ENCODE data around the gene TTC16.

The TTC16 gene

DNA sequence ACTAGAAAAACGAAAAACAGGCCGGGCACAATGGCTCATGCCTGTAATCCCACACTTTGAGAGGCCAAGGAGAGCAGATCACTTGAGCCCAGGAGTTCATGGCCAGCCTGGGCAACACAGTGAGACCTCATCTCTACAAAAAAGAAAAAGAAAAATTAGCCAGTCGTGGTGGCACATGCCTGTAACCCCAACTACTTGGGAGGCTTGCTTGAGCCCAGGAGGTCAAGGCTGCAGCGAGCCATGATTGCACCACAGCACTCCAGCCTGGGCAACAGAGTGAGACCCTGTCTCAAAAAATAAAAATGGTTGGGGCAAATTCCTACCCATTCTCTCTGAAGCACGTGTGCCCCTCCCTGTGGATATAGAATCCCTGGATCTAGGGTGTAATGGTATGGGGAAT lies 17.5 kb upstream of the TTC16 start:
- no peak overlapping the region for H3K4me3 ChIP-seq (ENCODE audit: low read length)
- TF ChIP-seq, protein P1, sequence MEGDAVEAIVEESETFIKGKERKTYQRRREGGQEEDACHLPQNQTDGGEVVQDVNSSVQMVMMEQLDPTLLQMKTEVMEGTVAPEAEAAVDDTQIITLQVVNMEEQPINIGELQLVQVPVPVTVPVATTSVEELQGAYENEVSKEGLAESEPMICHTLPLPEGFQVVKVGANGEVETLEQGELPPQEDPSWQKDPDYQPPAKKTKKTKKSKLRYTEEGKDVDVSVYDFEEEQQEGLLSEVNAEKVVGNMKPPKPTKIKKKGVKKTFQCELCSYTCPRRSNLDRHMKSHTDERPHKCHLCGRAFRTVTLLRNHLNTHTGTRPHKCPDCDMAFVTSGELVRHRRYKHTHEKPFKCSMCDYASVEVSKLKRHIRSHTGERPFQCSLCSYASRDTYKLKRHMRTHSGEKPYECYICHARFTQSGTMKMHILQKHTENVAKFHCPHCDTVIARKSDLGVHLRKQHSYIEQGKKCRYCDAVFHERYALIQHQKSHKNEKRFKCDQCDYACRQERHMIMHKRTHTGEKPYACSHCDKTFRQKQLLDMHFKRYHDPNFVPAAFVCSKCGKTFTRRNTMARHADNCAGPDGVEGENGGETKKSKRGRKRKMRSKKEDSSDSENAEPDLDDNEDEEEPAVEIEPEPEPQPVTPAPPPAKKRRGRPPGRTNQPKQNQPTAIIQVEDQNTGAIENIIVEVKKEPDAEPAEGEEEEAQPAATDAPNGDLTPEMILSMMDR (conservative IDR thresholded peaks at IDR 0.05; ENCODE audit: low read length): no peak
- DNase-seq (ENCODE audit: low read depth): no peak

DNA sequence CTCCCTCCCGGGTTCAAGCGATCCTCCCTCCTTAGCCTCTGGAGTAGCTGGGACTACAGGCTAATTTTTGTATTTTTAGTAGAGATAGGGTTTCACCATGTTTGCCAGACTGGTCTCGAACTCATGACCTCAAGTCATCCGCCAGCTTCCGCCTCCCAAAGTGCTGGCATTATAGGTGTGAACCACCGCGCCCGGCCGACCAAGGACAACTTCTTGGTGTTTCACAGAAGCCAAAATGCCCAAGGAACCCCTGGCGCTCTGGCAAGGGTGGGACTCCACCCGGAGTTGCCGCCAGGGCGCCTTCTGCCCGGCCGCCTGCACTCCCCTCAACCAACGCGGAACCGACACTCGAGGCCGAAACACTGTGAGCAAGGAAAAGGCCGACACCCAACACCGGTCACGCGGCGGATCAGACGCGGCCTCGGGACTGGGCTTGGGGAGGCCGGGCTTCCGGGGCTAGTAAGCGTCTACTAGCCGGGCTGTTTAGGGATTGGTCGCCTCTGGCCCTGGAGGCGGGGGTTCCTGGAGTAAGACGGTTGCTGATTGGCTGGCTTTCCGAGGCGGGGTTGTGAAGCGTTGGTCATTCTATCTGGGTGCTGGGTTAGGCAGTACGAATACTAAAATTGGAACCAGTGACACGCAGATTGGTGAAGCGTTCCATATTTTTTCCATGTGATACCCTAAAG lies 16.8 kb upstream of the TTC16 start:
- peak overlapping the region; percentile 50 for H3K4me3 ChIP-seq (ENCODE audit: low read length)
- TF ChIP-seq, protein P1 (conservative IDR thresholded peaks at IDR 0.05; ENCODE audit: low read length): no peak
- peak; percentile 97 for DNase-seq (ENCODE audit: low read depth)

DNA sequence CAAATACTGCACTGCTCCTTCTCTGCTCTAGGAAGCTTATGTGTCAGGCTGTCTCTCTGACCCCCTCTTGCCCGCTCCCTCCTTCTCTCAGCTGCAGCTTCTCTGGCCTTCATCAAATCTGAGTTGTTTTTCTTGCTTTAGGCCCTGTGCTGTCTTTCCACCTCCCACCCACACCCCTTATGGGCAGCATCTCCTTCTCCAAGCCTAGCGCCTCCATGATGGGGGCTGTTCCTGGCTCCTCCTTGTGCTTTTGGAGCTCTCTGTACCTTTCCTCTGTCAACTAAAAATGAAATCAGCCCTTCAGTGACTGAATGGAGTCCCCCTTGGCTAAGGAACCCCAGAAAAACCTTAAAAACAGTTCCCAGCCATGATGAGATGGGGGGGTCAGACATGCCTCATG lies 15.7 kb upstream of the TTC16 start:
- no peak for DNase-seq (ENCODE audit: low read depth)
- TF ChIP-seq, protein P1 (conservative IDR thresholded peaks at IDR 0.05; ENCODE audit: low read length): no peak
- H3K4me3 ChIP-seq (ENCODE audit: low read length): no peak overlapping the region

DNA sequence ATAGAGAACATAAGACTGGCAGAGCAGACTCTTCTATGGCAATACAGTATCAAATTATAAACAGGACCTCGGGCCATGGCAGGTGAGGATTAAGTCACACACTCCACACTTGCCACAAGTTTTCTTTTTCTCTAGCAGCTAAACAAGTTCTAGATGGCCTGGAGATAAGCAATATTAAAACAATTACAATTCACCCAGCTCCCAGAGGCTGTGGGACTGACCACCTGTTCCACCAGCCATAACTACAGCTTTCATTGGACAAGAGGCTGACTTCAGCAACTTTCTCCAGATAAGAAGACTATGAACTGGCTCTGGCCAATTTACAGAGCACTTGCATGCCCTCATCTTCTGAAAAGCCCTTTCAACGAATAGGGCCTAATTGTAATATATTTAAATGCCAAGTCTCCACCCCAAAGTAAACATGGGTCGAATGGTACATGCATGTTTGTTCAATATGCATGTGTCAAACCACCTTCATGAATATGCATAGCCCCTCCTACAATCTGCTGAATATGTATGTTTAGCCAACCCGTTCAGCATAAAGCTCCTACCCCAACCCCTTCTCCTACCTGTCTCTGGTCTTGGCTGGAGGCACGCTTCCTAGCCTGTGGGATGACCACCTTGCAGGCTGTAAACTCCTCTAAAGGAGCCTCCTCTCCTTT lies 15.2 kb upstream of the TTC16 start:
- TF ChIP-seq, protein P1 (conservative IDR thresholded peaks at IDR 0.05; ENCODE audit: low read length): no peak
- no peak overlapping the region for H3K4me3 ChIP-seq (ENCODE audit: low read length)
- DNase-seq (ENCODE audit: low read depth): no peak

DNA sequence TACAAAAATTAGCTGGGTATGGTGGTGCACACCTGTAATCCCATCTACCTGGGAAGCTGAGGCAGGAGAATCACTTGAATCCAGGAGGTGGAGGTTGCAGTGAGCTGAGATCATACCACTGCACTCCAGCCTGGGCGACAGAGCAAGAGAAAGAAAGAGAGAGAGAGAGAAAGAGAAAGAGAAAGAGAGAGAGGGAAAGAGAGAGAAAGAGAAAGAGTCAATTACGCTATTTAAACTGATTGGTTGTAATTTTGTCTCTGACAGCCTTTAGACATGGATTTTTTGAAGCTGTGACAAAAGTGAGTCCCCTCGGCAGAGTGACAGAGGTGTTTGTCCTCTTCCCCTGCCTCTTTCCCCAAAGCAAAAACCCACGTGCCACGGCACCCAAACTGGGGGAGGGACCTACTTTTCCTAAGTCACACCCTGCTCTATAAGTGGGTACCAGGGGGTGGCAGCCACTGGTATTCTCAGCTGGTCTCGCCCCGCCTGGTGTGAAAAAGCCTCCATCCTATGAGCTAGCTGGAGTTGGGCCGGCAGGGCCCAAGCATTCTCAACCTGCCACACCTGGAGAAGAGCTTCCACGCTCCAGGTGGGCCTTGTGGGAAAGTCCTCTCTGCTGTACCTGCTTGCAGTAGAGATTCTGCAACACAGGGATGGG lies 12.5 kb upstream of the TTC16 start:
- no peak for DNase-seq (ENCODE audit: low read depth)
- H3K4me3 ChIP-seq (ENCODE audit: low read length): no peak overlapping the region
- TF ChIP-seq, protein P1 (conservative IDR thresholded peaks at IDR 0.05; ENCODE audit: low read length): no peak

DNA sequence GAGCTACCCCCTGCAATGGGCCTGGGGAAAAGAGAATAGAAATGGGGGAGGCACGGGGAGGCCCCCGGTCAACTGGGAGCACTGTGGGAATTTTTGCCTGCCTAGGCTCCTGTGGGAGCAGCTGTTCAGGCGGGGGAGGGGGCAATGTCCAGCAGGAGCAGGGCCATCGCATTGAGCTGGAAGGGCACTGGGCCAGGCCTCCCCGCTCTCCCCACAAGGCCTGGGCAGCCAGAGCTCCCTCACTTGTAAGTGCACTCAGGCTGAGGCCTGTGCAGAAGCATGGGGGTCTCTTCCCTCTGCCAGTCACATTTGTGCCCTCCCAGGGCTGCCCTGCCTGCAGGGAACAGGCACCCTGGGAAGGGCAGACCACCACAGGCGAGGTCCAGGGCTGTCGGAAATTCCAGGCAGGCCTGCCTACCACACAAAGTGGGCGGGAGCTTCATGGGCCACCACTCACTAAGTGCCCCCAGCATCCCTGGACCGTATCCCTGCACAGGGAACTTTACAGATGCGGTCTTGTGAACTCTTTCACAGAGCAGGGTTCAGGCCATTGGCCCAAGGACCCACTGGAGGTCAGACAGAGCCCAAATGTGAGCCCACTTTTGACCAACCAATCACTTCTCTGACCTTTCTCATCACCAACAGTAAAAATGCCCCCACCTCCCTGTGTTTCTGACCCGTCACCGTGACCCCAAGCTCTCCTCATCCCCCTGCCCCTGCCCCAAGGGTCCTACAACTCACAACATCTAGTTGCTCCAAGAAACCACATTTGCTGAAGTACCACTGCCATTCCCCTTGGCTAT lies 10.1 kb upstream of the TTC16 start:
- TF ChIP-seq, protein P1 (conservative IDR thresholded peaks at IDR 0.05; ENCODE audit: low read length): no peak
- H3K4me3 ChIP-seq (ENCODE audit: low read length): no peak overlapping the region

More for the DNA sequence above, 10.1 kb upstream of the TTC16 start:
- DNase-seq (ENCODE audit: low read depth): no peak

All from AG10803 (cell line).